Duodenal mucosa (tissue), 2 donors: ENCODE data around the gene RAB11FIP4.
"Not testable (repeated sequence)": the region's sequence is repeated elsewhere in the genome, so short reads cannot be mapped to it uniquely, and the experiment has no call there.

Source experiments
- H3K27ac ChIP-seq: one replicate; pipeline ENCODE4 v1.7.0; 2013; ENCODE audit warnings: low read depth, low read length
- H3K27me3 ChIP-seq, 2 donors: one replicate each; pipeline ENCODE4 v1.7.0; 2013; ENCODE audit warnings: low read length in 2 of 2, control low read depth in 1 of 2; ENCODE audit not compliant: insufficient read depth in 2 of 2, control insufficient read depth in 1 of 2
- H3K36me3 ChIP-seq, 2 donors: one replicate each; pipeline ENCODE4 v1.7.0; 2013; ENCODE audit warnings: low read length in 2 of 2, control low read depth in 1 of 2; ENCODE audit not compliant: insufficient read depth in 2 of 2, control insufficient read depth in 1 of 2
- H3K4me1 ChIP-seq, 2 donors: one replicate each; pipeline ENCODE4 v1.7.0; 2013; ENCODE audit warnings: low read length in 2 of 2, control low read depth in 1 of 2; ENCODE audit not compliant: insufficient read depth in 2 of 2, control insufficient read depth in 1 of 2
- H3K4me3 ChIP-seq, 2 donors: one replicate each; pipeline ENCODE4 v1.7.0; 2013; ENCODE audit warnings: low read length in 2 of 2, low read depth in 1 of 2
- H3K9ac ChIP-seq, 2 donors: one replicate each; pipeline ENCODE4 v1.7.0; 2013; ENCODE audit warnings: low read length in 2 of 2, low read depth in 1 of 2
- H3K9me3 ChIP-seq, 2 donors: one replicate each; pipeline ENCODE4 v1.7.0; 2013; ENCODE audit warnings: low read length in 2 of 2, control low read depth in 1 of 2; ENCODE audit not compliant: control insufficient read depth in 1 of 2

The RAB11FIP4 gene

GRCh38 chr17:31373150-31374093 is 18.1 kb upstream of the RAB11FIP4 start:
- H3K4me3 ChIP-seq, result no peak overlapping the region
- no peak overlapping the region for H3K27ac ChIP-seq
- H3K9me3 ChIP-seq, result no peaks in the 10 kb centered on the region
- peaks cover 6 to 11% of the 10 kb centered on the region in 2 donors for H3K36me3 ChIP-seq
- no peak overlapping the region for H3K9ac ChIP-seq
- no peaks in the 10 kb centered on the region for H3K4me1 ChIP-seq
- no peaks in the 10 kb centered on the region for H3K27me3 ChIP-seq

- no peaks in the 10 kb centered on the region for H3K4me1 ChIP-seq
- no peak overlapping the region for H3K4me3 ChIP-seq
- no peaks in the 10 kb centered on the region for H3K27me3 ChIP-seq
- H3K9me3 ChIP-seq, result no peaks in the 10 kb centered on the region
- H3K36me3 ChIP-seq, result peaks cover 6 to 11% of the 10 kb centered on the region in 2 donors
- H3K27ac ChIP-seq, result no peak overlapping the region
- no peak overlapping the region for H3K9ac ChIP-seq
Observed at GRCh38 chr17:31374094-31374447, 17.4 kb upstream of the RAB11FIP4 start.

- H3K4me1 ChIP-seq, result no peaks in the 10 kb centered on the region
- peaks cover 6 to 11% of the 10 kb centered on the region in 2 donors for H3K36me3 ChIP-seq
- no peaks in the 10 kb centered on the region for H3K27me3 ChIP-seq
- no peaks in the 10 kb centered on the region for H3K9me3 ChIP-seq
- no peak overlapping the region for H3K27ac ChIP-seq
- no peak overlapping the region for H3K9ac ChIP-seq
- no peak overlapping the region for H3K4me3 ChIP-seq
Observed at GRCh38 chr17:31374503-31374902, 17.0 kb upstream of the RAB11FIP4 start.

- Histone ChIP-seq H3K27me3 (no peaks in the 10 kb centered on the region), H3K9me3 (no peaks in the 10 kb centered on the region), H3K4me1 (no peaks in the 10 kb centered on the region), H3K4me3 (no peak overlapping the region), H3K9ac (no peak overlapping the region), H3K36me3 (peaks cover 8 to 10% of the 10 kb centered on the region in 2 donors), H3K27ac (no peak overlapping the region)
Observed at GRCh38 chr17:31378638-31379037, 12.8 kb upstream of the RAB11FIP4 start.

GRCh38 chr17:31379597-31380205 is 11.8 kb upstream of the RAB11FIP4 start:
- no peak overlapping the region for H3K27ac ChIP-seq
- no peak overlapping the region for H3K4me3 ChIP-seq
- no peak overlapping the region for H3K9ac ChIP-seq
- H3K4me1 ChIP-seq, result no peaks in the 10 kb centered on the region
- no peaks in the 10 kb centered on the region for H3K27me3 ChIP-seq
- H3K9me3 ChIP-seq, result no peaks in the 10 kb centered on the region
- H3K36me3 ChIP-seq, result peaks cover 0 to 4% of the 10 kb centered on the region in 2 donors

- H3K27ac ChIP-seq, result no peak overlapping the region
- peaks cover 0 to 4% of the 10 kb centered on the region in 2 donors for H3K36me3 ChIP-seq
- no peak overlapping the region for H3K9ac ChIP-seq
- H3K27me3 ChIP-seq, result no peaks in the 10 kb centered on the region
- H3K4me1 ChIP-seq, result no peaks in the 10 kb centered on the region
- no peaks in the 10 kb centered on the region for H3K9me3 ChIP-seq
- no peak overlapping the region for H3K4me3 ChIP-seq
Observed at GRCh38 chr17:31381165-31381668, 10.3 kb upstream of the RAB11FIP4 start.

GRCh38 chr17:31382668-31383275 is 8.7 kb upstream of the RAB11FIP4 start:
- not testable (repeated sequence) for H3K27me3 ChIP-seq, H3K9ac ChIP-seq

GRCh38 chr17:31383488-31383887 is 8.0 kb upstream of the RAB11FIP4 start:
- not testable (repeated sequence) for H3K4me3 ChIP-seq, H3K9me3 ChIP-seq, H3K27me3 ChIP-seq, H3K4me1 ChIP-seq, H3K36me3 ChIP-seq, H3K9ac ChIP-seq, H3K27ac ChIP-seq

More at GRCh38 chr17:31382668-31383275, 8.7 kb upstream of the RAB11FIP4 start:
- H3K9me3 ChIP-seq, H3K36me3 ChIP-seq, H3K27ac ChIP-seq, H3K4me3 ChIP-seq, H3K4me1 ChIP-seq: not testable (repeated sequence)

- Histone ChIP-seq H3K27me3 (peaks cover 18 to 21% of the 10 kb centered on the region in 2 donors), H3K27ac (no peak overlapping the region), H3K9ac (no peak overlapping the region), H3K4me3 (no peak overlapping the region), H3K4me1 (no peaks in the 10 kb centered on the region), H3K36me3 (peaks cover 0 to 4% of the 10 kb centered on the region in 2 donors), H3K9me3 (no peaks in the 10 kb centered on the region)
Observed at GRCh38 chr17:31385428-31386285, 5.8 kb upstream of the RAB11FIP4 start.
